Hematopoietic multipotent progenitor cell treated with erythropoietin and hydrocortisone succinate and interleukin-3 and kit ligand, for 6 days (in vitro differentiated cells): ENCODE measurements around the gene ATP11A.
A peak's percentile ranks its signal among the peaks of the same experiment; 100 is the strongest.
"Not testable (repeated sequence)": the region's sequence is repeated elsewhere in the genome, so short reads cannot be mapped to it uniquely, and the experiment has no call there.

Source experiments
- DNase-seq: peaks from one replicate; pipeline ENCODE4 v3.0.0-alpha.2; 2015

Gene ATP11A

GRCh38 chr13:112779856-112780604 lies 90.2 kb downstream of the ATP11A start:
- DNase-seq, result no peak

GRCh38 chr13:112781287-112781686 lies 91.4 kb downstream of the ATP11A start:
- no peak for DNase-seq

GRCh38 chr13:112781881-112782361 lies 92.1 kb downstream of the ATP11A start:
- no peak for DNase-seq

GRCh38 chr13:112782429-112783010 lies 92.7 kb downstream of the ATP11A start:
- no peak for DNase-seq

GRCh38 chr13:112783135-112783977 lies 93.5 kb downstream of the ATP11A start:
- DNase-seq, result peak; percentile 12

- no peak for DNase-seq
Measured at GRCh38 chr13:112783978-112784371, 94.1 kb downstream of the ATP11A start.

GRCh38 chr13:112784811-112785482 lies 95.1 kb downstream of the ATP11A start:
- no peak for DNase-seq

GRCh38 chr13:112785483-112785856 lies 95.6 kb downstream of the ATP11A start:
- no peak for DNase-seq

GRCh38 chr13:112786810-112787209 lies 97.0 kb downstream of the ATP11A start:
- DNase-seq, result not testable (repeated sequence)

- no peak for DNase-seq
Measured at GRCh38 chr13:112790735-112791641, 101.2 kb downstream of the ATP11A start.

GRCh38 chr13:112791663-112792440 lies 102.0 kb downstream of the ATP11A start:
- DNase-seq, result no peak

- no peak for DNase-seq
Measured at GRCh38 chr13:112792511-112792910, 102.7 kb downstream of the ATP11A start.

- DNase-seq, result no peak
Measured at GRCh38 chr13:112793545-112794445, 104.0 kb downstream of the ATP11A start.

- DNase-seq, result no peak
Measured at GRCh38 chr13:112795277-112795676, 105.4 kb downstream of the ATP11A start.

GRCh38 chr13:112796190-112796915 lies 106.5 kb downstream of the ATP11A start:
- DNase-seq, result no peak

GRCh38 chr13:112799394-112799793 lies 109.6 kb downstream of the ATP11A start:
- DNase-seq, result no peak

GRCh38 chr13:112800057-112800456 lies 110.2 kb downstream of the ATP11A start:
- no peak for DNase-seq

GRCh38 chr13:112800807-112801206 lies 111.0 kb downstream of the ATP11A start:
- DNase-seq, result not testable (repeated sequence)

GRCh38 chr13:112802802-112803195 lies 113.0 kb downstream of the ATP11A start:
- peak; percentile 25 for DNase-seq
